ENCODE data around the gene PTPRM.

The PTPRM gene

DNA sequence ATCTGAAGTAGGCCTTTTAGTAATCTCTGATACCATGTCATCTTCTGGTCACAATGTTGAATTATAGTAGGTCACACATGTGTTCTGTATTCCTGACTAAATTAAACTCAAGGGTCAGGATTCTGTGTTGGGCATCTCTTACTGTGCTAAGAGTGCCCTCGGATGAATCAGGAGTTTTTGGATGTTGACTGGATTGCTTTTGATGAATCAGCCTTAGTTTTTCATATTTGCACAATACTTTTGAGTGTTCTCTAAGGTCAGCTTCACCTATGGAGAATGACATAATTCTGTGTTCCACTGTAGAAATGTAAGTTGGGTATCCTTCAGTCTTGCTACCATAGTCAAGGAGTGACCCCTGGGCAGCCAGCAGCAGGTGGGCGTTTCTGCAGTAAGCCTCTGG is 190.1 kb downstream of the PTPRM start:
- TF ChIP-seq, protein P1, sequence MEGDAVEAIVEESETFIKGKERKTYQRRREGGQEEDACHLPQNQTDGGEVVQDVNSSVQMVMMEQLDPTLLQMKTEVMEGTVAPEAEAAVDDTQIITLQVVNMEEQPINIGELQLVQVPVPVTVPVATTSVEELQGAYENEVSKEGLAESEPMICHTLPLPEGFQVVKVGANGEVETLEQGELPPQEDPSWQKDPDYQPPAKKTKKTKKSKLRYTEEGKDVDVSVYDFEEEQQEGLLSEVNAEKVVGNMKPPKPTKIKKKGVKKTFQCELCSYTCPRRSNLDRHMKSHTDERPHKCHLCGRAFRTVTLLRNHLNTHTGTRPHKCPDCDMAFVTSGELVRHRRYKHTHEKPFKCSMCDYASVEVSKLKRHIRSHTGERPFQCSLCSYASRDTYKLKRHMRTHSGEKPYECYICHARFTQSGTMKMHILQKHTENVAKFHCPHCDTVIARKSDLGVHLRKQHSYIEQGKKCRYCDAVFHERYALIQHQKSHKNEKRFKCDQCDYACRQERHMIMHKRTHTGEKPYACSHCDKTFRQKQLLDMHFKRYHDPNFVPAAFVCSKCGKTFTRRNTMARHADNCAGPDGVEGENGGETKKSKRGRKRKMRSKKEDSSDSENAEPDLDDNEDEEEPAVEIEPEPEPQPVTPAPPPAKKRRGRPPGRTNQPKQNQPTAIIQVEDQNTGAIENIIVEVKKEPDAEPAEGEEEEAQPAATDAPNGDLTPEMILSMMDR (IDR thresholded peaks at IDR 0.05; ENCODE audit: low read depth, low read length): no peak

DNA sequence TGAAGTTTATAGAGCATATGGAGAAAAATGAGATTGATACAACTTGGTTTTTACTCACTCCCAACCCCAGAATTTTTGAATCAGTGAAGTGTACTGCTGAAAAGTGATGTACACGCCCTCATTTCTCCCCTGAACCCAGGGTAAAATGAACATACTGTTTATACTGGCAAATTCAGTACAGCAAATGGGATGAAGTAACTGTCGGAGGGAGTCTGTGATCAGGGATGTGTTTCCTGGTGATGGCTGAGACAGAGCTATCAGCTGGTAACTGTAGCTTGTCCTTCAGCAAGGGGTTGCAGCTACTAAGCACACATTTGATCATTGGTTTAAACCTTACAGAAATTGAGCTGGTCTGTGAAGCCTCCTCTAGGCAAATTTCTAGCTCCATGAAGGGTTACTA is 191.6 kb downstream of the PTPRM start:
- TF ChIP-seq, protein P1 (IDR thresholded peaks at IDR 0.05; ENCODE audit: low read depth, low read length): no peak
- in situ Hi-C loops (cut with HindIII; ENCODE audit: low sequenced_read_pairs): no loop called here
- H3K4me3 ChIP-seq (ENCODE audit: low read depth, low read length): no peak overlapping the region
- DNase-seq (ENCODE audit: low read depth, low spot score): no peak

More for the DNA sequence above, 190.1 kb downstream of the PTPRM start:
- DNase-seq (ENCODE audit: low read depth, low spot score): no peak
- no peak overlapping the region for H3K4me3 ChIP-seq (ENCODE audit: low read depth, low read length)
- in situ Hi-C loops (cut with HindIII; ENCODE audit: low sequenced_read_pairs): no loop called here

DNA sequence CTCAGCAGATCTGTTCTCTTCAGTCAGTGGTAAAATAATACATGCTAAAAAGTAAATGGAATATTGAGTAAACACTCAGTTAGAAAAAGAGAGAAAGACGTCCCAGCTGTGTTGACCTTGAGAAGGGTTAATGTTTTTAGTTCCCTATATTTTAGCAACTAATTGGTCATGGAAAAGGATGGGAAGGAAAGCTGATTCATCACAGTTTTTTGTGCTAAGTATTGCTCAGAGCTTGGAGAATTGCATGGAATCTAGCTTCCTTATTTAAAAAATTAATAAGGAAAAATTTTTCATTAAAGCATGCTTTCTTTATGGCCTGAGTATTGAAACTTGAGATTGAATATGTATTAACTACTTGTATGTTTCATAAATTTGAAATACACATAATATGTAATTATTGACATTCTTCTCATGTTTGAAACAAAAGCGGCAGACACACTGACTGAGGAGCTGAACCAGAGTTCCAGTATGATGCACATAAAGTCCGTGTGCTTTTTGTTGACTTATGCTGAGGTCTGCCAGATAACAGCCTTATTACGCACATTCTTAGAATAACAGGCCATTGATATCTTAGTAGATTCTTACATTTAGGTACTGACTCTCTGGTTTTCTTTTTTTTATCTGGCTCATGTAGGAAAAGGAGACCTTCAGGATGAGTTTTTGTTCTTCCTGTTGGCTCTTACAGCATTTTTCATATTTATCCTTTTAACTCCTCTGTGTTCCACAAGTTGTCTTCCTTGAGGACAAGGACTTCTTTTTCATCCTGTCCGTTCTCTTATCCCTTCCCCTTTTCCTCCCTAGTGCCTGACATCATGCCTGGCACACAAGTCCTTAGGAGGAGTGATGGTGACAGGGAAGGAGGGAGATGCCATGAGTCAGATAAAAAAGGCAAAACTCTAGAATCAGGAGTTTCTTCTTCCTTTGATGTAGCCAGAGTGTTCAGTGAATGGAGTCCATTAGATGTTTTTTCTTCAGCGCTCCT is 194.1 kb downstream of the PTPRM start:
- no peak overlapping the region for H3K4me3 ChIP-seq (ENCODE audit: low read depth, low read length)
- TF ChIP-seq, protein P1 (IDR thresholded peaks at IDR 0.05; ENCODE audit: low read depth, low read length): no peak
- in situ Hi-C loops (cut with HindIII; ENCODE audit: low sequenced_read_pairs): no loop called here
- DNase-seq (ENCODE audit: low read depth, low spot score): peak; percentile 83

DNA sequence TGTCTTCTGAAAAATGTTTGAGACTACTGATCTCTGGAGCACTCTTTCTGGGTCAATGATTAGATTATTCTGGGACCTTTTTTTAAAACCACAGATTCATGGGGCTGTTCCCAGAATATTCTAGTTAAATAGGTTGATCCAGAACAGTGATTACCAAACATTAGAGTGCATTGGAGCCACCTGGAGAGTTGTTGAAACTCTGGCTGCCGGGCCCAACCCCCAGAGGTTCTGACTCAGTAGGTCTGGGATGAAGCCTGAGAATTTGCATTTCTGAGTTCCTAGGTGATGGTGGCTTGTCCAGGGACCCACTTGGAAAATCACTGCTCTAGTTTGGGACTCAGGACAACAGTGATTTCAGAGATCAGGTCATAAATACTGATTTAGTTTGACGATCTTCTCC is 197.3 kb downstream of the PTPRM start:
- in situ Hi-C loops (cut with HindIII; ENCODE audit: low sequenced_read_pairs): no loop called here
- H3K4me3 ChIP-seq (ENCODE audit: low read depth, low read length): no peak overlapping the region
- no peak for DNase-seq (ENCODE audit: low read depth, low spot score)
- TF ChIP-seq, protein P1 (IDR thresholded peaks at IDR 0.05; ENCODE audit: low read depth, low read length): no peak

DNA sequence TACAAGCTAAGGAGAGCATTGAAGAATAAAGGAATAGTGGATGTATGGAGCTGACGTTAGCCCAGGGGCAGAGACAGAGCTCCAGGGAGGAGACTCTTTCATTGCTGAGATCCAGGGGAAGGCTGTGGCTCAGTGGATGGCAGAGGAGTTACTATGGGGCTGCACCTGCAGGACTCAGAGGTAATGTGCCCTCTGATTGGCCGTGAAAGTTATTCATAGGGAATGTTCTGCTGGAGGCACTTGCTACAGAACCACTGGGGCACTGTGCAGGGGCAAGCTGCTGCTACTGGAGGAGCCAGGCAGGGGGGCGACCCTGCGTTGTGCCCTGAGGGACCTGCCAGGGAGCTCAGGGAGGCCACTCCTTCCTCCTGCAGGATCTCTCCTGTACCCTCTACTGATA is 199.2 kb downstream of the PTPRM start:
- in situ Hi-C loops (cut with HindIII; ENCODE audit: low sequenced_read_pairs): no loop called here
- TF ChIP-seq, protein P1 (IDR thresholded peaks at IDR 0.05; ENCODE audit: low read depth, low read length): no peak
- H3K4me3 ChIP-seq (ENCODE audit: low read depth, low read length): no peak overlapping the region
- DNase-seq (ENCODE audit: low read depth, low spot score): no peak

DNA sequence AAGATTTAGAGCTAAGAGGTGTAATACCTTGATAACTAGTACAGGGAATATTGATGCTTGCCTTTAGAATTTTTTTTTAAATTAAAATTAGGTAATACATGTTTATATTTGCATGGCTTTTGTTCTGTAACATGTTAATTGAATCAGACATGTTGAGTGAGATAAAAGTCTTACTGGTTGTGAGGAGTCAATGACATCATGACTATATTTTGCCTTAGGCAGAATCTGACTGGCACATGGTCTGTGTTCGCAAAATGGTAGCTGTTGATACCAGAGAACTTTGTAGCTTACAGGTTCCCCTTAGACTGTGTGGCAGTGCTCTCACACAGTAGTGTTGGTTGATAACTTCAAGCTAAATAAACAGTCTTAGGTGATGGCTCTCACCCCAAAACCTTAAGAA is 199.7 kb downstream of the PTPRM start:
- TF ChIP-seq, protein P1 (IDR thresholded peaks at IDR 0.05; ENCODE audit: low read depth, low read length): no peak
- in situ Hi-C loops (cut with HindIII; ENCODE audit: low sequenced_read_pairs): no loop called here
- DNase-seq (ENCODE audit: low read depth, low spot score): no peak
- no peak overlapping the region for H3K4me3 ChIP-seq (ENCODE audit: low read depth, low read length)
